Body of pancreas (tissue), 4 donors: ENCODE results near the gene CCL26.

Source experiments
- POLR2A ChIP-seq, 3 donors: fragments of 450-650 bp; IDR thresholded peaks; one replicate each; pipeline ENCODE4 v1.6.1; 2016; ENCODE audit warnings: antibody characterized with exemption in 3 of 3, mild to moderate bottlenecking in 2 of 3
- TF ChIP-seq, protein P1 (sequence below), 7 experiments: fragments of 450-650 bp in 4 of 7; fragments of 200-600 bp in 3 of 7; sonication (generic) in 3 of 7; IDR thresholded peaks; one replicate each; pipeline ENCODE4 v1.5.1; 2016 to 2019; ENCODE audit warnings: antibody characterized with exemption in 7 of 7

DNA sequence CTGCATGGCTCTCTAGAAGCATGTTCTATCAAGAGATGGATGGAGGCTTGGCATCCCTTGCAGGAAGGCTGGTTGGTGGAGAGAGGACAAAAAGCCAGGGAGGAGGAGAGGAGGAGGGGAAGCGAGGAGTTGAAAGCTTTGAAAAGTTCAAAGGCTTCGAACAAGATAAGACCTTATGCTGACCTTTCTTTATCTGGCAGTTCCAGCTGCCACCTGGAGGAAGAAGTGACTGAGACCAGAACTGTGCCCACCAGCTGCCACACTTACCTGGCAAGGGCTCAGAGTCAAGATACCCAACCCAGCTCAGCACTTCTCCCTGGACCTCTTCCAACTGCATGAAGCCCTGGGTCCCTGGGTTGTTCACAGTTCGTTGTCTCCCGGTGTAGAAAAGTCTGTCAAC lies 26.8 kb upstream of the CCL26 start:
- TF ChIP-seq, protein P1, sequence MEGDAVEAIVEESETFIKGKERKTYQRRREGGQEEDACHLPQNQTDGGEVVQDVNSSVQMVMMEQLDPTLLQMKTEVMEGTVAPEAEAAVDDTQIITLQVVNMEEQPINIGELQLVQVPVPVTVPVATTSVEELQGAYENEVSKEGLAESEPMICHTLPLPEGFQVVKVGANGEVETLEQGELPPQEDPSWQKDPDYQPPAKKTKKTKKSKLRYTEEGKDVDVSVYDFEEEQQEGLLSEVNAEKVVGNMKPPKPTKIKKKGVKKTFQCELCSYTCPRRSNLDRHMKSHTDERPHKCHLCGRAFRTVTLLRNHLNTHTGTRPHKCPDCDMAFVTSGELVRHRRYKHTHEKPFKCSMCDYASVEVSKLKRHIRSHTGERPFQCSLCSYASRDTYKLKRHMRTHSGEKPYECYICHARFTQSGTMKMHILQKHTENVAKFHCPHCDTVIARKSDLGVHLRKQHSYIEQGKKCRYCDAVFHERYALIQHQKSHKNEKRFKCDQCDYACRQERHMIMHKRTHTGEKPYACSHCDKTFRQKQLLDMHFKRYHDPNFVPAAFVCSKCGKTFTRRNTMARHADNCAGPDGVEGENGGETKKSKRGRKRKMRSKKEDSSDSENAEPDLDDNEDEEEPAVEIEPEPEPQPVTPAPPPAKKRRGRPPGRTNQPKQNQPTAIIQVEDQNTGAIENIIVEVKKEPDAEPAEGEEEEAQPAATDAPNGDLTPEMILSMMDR (IDR thresholded peaks at IDR 0.05): no peak
- no peak for TF ChIP-seq POLR2A (IDR thresholded peaks at IDR 0.05)
